Tibial artery (tissue), 4 donors: ENCODE data around the gene HDAC4.

Source experiments
- DNase-seq, 2 donors: peaks; one replicate each; pipeline ENCODE4 v3.0.0-alpha.2; 2019
- H3K27ac ChIP-seq, 2 donors: fragments of 200-600 bp; sonication (generic) in 1 of 2; 1 replicate in 1 of 2; 2 replicates in 1 of 2; pipeline ENCODE4 v1.5.1; 2018 to 2019; ENCODE audit warnings: mild to moderate bottlenecking in 1 of 2
- H3K27me3 ChIP-seq, 2 donors: fragments of 200-600 bp; sonication (generic) in 1 of 2; one replicate each; pipeline versions ENCODE4 v1.5.1 to v1.6.0; 2016 to 2019
- H3K36me3 ChIP-seq, 3 donors: fragments of 200-600 bp; sonication (generic) in 2 of 3; one replicate each; pipeline ENCODE4 v1.5.1; 2016 to 2019; ENCODE audit warnings: mild to moderate bottlenecking in 2 of 3
- H3K4me1 ChIP-seq, 4 donors: fragments of 200-600 bp; sonication (generic) in 2 of 4; 1 replicate in 3 of 4; 2 replicates in 1 of 4; pipeline ENCODE4 v1.5.1; 2016 to 2019
- H3K4me3 ChIP-seq, 2 donors: fragments of 200-600 bp; sonication (generic) in 1 of 2; 1 replicate in 1 of 2; 2 replicates in 1 of 2; pipeline ENCODE4 v1.5.1; 2018 to 2019; ENCODE audit warnings: mild to moderate bottlenecking in 2 of 2
- H3K9me3 ChIP-seq, 3 donors: fragments of 200-600 bp; sonication (generic) in 1 of 3; one replicate each; pipeline ENCODE4 v1.5.1; 2016 to 2019
- CTCF ChIP-seq, 2 experiments: fragments of 200-600 bp in 1 of 2; fragments of 450-650 bp in 1 of 2; IDR thresholded peaks; one replicate each; pipeline ENCODE4 v1.5.1; 2017 to 2019; ENCODE audit warnings: antibody characterized with exemption in 2 of 2, mild to moderate bottlenecking in 1 of 2, moderate library complexity in 1 of 2
- intact Hi-C: fragments of 100-400 bp; cut with DNase I; formaldehyde crosslinking; loops from one replicate; pipeline ENCODE4 v1.15.0; 2023; ENCODE audit warnings: low total_unique reads

Gene HDAC4

DNA sequence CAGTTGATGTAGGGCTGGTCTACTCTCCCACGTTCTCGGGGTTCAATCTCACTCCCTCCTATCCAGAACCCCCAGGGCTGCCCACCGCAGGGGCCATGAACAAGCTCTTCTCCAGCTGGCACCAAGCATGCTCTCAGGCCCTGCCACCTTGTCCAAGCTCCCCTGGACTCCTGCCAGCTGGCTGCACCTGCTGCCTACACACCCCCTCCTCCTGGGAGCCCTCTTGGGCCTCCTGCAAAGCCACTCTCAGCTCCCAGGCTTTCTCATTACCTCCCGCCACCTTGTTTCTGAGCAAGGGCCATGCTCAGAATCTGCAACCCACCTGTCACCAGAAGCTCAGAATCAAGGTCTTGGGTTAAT, 56.0 kb downstream of the HDAC4 start:
- no peak for DNase-seq
- intact Hi-C loops = no loop called here
- H3K4me1 ChIP-seq = peaks cover 0 to 3% (median 1%) of the 10 kb centered on the region in 4 donors
- H3K9me3 ChIP-seq = no peaks in the 10 kb centered on the region
- no peak overlapping the region for H3K27ac ChIP-seq
- TF ChIP-seq CTCF (IDR thresholded peaks at IDR 0.05) = no peak
- no peak overlapping the region for H3K4me3 ChIP-seq
- no peaks in the 10 kb centered on the region for H3K27me3 ChIP-seq
- H3K36me3 ChIP-seq = peaks cover 0 to 6% (median 0%) of the 10 kb centered on the region in 3 donors

GRCh38 chr2:239343946-239344856, 56.6 kb downstream of the HDAC4 start:
- Histone ChIP-seq H3K4me3 (no peak overlapping the region), H3K36me3 (no peaks in the 10 kb centered on the region), H3K4me1 (peaks cover 0 to 3% (median 1%) of the 10 kb centered on the region in 4 donors), H3K27ac (no peak overlapping the region), H3K27me3 (no peaks in the 10 kb centered on the region), H3K9me3 (no peaks in the 10 kb centered on the region)
- TF ChIP-seq CTCF (IDR thresholded peaks at IDR 0.05) = no peak
- no peak for DNase-seq
- intact Hi-C loops = no loop called here

- no peak overlapping the region for H3K4me3 ChIP-seq
Measured at GRCh38 chr2:239343460-239343859, 57.4 kb downstream of the HDAC4 start.

DNA sequence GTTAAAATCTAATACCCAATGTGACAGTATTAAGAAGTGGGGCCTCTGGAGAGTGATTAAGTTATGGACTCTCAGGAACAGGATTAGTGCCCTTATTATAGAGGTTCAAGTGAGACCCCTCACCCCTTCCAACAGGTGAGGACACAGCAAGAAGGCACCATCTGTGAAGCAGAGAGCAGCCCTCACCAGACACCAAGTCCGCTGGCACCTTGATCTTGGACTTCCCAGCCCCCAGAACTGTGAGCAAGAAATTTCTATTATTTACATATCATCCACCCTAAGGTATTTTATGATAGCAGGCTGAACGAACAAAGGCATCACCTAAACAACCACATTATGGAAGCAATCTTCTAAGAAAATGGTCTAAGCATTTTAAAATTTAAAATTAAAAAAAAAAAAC, 59.0 kb downstream of the HDAC4 start:
- TF ChIP-seq CTCF (IDR thresholded peaks at IDR 0.05) = no peak
- no peak for DNase-seq
- Histone ChIP-seq H3K4me1 (no peaks in the 10 kb centered on the region), H3K4me3 (no peak overlapping the region), H3K36me3 (no peaks in the 10 kb centered on the region), H3K27me3 (no peaks in the 10 kb centered on the region), H3K9me3 (no peaks in the 10 kb centered on the region), H3K27ac (no peak overlapping the region)
- intact Hi-C loops = no loop called here

More at GRCh38 chr2:239343460-239343859, 57.4 kb downstream of the HDAC4 start:
- H3K36me3 ChIP-seq = no peaks in the 10 kb centered on the region
- H3K9me3 ChIP-seq = no peaks in the 10 kb centered on the region
- no peaks in the 10 kb centered on the region for H3K27me3 ChIP-seq
- H3K4me1 ChIP-seq = peaks cover 0 to 2% (median 0%) of the 10 kb centered on the region in 4 donors
- intact Hi-C loops = no loop called here
- TF ChIP-seq CTCF (IDR thresholded peaks at IDR 0.05) = no peak
- no peak overlapping the region for H3K27ac ChIP-seq
- DNase-seq = no peak

- Histone ChIP-seq H3K36me3 (no peaks in the 10 kb centered on the region), H3K4me1 (no peaks in the 10 kb centered on the region), H3K4me3 (no peak overlapping the region), H3K27ac (no peak overlapping the region), H3K27me3 (no peaks in the 10 kb centered on the region), H3K9me3 (no peaks in the 10 kb centered on the region)
- intact Hi-C loops = no loop called here
- no peak for DNase-seq
- no peak for TF ChIP-seq CTCF (IDR thresholded peaks at IDR 0.05)
Measured at GRCh38 chr2:239341146-239341732, 59.6 kb downstream of the HDAC4 start.
